Stimulated activated CD8-positive, alpha-beta memory T cell treated with anti-CD3 and anti-CD28 coated beads, Interleukin-4, amount 100 ng/mL, for 24 hours (primary cell): ENCODE data around the gene TPMT.

Experiments used
- DNase-seq: peaks from one replicate; pipeline ENCODE4 v3.0.0-alpha.2; 2020; ENCODE audit warnings: low read depth

Gene TPMT

DNA sequence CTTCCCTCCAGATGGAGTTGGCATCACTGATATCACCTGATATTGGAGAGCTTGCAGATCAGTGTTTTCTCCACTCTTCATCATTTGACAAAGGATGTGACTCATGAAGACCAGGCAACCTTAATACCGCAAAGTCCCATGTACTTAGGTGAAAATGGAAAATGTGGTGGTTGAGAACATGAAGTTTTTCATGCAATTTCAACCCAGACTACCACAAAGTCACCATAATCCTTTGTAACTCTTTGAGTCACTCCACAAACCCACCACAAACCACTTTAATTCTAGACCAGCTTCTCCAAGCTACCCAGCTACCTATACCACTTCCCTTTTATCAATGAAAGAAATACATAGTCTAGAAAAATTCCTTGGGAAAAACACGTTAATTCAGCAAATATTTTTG lies 39.5 kb downstream of the TPMT start:
- DNase-seq, result no peak

GRCh38 chr6:18110162-18110561 lies 44.7 kb downstream of the TPMT start:
- no peak for DNase-seq

DNA sequence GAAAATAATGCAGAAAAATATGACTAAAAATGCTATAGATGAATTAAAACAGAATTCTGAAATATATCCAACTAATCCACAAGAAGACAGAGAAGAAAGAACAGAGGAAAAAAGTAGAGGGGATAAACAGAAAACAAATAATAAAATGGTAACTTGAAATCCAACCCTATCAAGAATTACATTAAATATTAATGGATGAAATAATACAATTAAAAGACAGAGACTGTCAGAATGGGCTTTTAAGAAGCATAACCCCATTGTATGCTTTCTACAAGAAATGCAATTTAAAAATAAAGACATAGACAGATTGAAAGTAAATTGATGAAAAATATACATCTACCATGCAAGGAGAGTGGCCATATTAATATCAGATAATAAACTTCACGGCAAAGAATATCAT lies 47.8 kb downstream of the TPMT start:
- DNase-seq, result no peak

DNA sequence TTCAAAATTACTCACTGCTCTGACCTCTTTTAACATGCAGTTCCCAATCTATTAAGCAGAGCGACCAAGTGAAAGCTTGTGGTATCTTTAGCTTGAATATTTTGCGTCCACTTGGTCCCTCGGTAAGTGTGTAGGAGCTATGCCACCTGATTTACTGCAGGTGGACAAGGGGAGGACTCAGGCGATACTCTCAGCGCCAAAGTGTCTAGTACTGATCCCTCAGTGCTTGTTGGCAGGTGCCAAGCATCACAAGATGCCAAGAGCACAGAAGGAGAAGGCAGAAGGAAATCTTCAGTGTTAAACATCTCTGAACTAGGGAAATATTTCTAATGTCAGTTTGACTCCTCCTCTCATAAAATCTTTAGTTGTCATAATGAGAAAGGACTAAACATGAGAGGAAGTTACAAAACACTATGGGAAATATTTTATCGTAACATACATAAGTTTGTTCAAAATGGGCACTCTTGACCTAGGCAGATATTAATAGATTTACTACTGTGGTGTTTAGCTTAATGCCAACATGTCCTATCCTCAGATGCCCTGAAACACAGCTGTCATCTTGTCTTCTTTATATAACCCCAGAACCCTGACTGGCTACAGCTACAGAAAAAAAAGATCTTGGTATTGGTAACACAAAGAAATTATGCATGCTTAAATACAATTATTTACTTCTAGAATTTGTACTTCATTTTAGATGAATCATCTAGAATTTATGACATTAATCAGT lies 51.9 kb downstream of the TPMT start:
- DNase-seq, result no peak

- no peak for DNase-seq
Observed at GRCh38 chr6:18101873-18102272, 53.0 kb downstream of the TPMT start.

DNA sequence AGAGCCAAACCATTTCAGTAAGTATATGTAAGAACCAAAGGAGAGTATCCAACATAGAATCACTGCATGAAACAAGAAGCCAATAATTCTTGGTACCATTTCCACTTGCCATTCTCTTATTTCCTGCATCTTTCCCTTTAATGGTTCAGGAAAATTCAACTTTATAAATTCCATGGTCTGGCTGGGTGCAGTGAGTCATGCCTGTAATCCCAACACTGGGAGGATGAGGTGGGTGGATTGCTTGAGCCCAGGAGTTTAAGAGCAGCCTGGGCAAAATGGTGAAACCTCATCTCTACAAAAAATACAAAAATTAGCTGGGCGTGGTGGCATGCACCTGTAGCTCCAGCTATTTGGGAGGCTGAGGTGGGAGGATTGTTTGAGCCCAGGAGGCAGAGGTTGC lies 53.6 kb downstream of the TPMT start:
- no peak for DNase-seq

GRCh38 chr6:18100296-18100695 lies 54.6 kb downstream of the TPMT start:
- DNase-seq, result no peak

DNA sequence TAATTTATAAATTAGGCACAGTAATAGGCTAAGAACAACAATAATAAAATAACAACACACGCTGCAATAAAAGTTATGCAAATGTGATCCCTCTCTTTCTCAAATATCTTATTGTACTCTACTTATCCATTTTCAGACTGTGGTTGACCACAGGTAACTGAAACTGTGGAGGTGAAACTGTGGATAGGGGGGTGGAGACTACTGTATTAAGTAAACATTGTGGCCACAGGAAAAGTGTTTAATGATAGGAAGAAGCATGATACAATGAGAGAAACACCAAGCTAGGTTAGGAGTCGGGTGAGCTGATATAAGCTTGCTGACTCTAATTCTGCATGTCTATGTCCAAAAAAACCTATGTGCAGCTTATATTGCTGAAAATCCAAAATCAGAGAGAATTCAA lies 55.4 kb downstream of the TPMT start:
- no peak for DNase-seq

DNA sequence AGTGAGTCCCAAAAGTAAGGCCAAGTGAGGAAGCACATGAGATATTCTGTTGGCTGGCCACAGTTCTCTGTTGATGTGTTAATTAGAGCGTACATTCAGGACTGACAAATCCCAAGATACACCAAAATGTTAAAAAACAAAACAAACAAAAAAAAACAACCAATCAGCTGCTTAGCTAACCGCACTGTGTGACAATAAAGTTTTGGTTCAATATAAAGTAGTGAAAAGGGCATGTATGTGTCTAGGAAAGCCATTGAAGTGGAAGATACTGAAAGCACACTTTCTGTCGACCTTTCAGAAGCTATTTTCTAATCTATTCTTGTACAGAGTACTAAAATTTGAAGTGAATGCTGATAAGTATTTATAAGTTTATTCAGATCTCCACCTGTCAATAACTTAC lies 58.5 kb downstream of the TPMT start:
- DNase-seq, result no peak

DNA sequence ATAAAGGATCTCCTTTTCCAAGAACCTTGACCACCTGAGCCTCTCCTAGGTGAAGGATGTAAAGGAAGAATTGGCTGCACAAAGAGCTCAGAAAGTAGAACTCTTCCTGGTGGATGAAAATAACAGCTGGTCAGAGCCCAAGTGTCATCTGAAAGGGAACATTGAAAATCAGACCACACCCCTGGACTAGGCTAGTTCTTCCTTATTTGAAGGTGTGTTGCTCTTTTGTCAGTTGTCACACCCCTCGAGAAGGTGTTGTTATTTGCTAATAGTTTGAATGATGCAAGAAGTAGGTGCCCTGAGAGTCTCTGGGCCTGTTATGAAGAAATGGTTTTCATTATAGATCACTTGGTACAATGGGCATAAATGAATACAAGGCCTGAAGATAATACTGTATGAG lies 63.5 kb downstream of the TPMT start:
- no peak for DNase-seq

DNA sequence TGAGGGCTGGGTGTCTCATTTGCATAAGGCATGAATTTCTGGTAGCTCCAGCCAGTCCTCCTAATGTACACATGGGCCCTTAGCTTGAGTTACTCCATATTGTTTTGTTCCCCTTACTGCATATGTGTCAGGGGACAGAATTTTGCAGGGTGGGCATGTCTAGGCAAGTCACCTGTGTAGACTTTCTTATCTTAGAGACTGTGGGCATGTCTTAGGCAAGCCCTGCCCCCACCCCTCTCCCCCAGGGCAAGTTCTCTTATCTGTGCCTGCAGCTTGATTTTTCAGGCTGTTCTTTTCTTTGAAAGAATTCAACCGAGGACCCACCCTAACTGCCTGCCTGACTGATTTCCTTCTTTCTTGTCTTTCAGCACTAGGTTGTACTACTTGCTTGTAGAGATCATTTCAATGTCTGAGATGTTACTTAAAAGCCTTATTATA lies 64.5 kb downstream of the TPMT start:
- DNase-seq, result no peak

DNA sequence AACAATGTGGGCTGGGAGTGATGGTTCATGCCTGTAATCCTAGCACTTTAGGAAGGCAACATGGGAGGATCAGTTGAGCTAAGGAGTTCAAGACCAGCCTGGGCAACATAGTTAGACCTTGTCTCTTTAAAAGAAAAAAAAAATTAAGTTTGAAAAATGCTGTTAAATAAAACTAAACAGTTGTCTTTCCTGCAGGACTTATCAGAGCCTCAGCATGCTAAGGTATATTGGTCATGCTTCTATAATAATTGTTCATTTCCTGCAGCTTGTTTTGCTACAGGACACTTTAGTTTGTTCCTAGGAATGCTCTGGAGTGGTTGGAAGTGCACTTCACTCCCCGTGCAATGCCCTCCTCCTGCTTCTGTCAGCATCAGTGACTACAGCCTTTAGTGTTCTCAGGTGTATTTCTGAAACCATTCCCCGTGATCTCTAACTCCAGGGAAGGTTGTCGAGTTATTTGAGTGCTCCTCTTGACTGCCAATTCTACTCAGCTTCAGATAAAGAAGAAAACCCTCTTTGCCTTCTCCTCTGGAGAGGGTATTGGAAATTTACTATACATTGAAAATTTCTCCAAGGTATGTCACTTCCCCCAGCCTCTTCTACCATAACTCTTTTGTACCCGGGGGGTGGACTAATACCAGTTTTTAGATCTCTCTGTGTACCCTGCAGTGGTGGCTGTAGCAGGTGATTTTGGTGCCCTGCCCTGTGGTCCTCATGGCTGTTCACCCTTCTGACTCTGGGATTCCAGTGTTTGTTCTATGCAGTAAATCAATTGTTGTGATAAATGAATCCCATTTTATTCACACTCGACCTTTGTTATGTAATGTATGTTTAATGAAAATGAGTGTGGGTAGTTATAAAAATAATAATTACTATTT lies 66.2 kb downstream of the TPMT start:
- no peak for DNase-seq

DNA sequence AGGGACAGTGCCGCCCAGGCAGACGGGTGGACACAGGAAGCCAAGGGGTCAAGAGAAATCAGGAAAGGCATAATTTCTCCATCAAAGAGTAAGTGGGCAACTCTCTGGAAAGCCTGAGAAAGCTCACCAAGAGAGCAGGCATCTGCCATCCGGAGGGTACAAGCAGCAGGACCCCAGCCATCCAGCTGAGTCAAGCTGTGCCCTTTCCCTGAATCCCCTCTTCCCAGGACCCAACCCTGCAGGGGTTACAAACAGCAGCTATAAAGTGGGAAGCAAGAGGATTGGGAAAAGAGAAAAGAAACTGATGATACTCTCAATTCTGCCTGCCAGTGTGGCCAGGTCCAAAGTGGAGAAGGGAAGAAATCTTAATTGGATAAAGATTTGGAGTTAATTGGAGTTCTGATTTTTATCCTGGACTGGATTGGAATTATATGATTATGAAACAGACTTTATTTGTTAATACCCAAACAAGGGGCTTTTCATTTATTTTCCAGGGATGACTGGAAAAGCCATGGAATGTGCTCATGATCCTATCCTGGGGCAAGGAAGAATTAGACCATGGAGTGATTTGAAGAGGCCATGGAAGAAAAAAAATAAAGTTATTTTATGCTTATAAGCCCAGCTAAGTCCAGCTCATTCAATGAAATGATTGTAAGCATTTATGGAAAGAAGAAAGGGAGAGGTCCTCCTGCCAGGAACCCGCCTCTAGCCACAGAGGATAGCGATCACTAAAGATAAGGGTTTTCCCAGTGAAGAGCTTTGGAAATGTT lies 67.3 kb downstream of the TPMT start:
- DNase-seq, result no peak

DNA sequence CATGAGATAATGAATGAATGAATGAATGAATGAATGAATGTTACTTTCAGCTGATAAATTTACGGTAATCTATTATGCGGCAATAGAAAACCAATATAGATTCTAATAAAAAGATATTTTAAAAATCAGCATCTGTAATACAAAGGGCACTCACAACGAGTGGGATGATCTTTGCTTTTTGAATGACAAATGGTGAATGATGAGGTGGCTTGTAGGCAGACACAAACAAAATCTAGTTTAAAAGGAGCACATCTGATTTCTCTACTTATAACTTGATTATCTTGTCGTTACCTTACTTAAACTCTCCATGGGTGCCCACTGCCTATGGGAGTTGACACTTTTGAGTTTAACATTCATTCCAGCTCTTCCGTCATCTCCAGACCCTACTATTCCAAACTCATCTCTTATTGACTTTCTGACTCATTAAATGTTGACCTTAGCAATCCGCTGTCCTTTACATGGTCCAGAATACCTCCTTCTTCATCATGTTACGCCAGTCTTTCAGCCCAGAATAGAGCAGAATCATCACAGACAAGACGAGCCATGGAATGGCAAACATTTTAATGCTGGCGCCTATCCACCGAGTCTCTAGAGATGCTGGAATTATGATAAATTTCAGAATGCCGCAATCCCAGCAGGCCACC lies 73.7 kb downstream of the TPMT start:
- no peak for DNase-seq

- no peak for DNase-seq
Observed at GRCh38 chr6:18080544-18080943, 74.3 kb downstream of the TPMT start.

DNA sequence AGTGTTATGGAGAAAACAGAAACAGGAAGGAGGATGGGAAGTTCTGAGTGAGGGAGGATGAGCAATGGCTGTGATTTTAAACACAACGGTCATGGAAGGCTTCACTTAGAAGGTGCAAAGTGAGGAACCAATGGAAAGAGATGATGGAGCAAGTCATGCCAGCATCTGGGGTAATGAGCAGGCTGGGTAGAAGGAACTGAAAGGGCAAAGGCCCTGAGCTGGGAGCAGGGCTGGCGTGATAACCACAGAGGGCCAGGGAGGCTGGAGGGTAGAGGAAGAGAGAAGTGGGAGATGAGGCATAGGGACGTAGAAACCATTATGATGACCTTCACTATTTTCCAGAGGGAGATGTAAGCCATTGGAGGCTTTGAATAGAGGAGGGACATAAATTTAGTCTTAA lies 76.0 kb downstream of the TPMT start:
- no peak for DNase-seq
